Naive B cell (primary cell): ENCODE data around the gene VCAN. TPM values are rescaled to one million over a fixed set of nuclear protein-coding genes. Genes with fewer than 3 reads are reported as not detected.
A peak's percentile ranks its signal among the peaks of the same experiment; 100 is the strongest.

Experiments used
- ATAC-seq, 2 donors: fragments of 150-1000 bp; cut with Tn5 transposase; 2 replicates each; pipeline ENCODE4 v1.10.0; 2021; ENCODE audit warnings: low read depth in 2 of 2, mild to moderate bottlenecking in 2 of 2, moderate library complexity in 2 of 2
- DNase-seq: peaks from one replicate; pipeline ENCODE4 v3.0.0; 2022
- H3K27ac Mint-ChIP-seq, 6 donors: one replicate each; pipeline ENCODE4 v1.8.0; 2020 to 2022; ENCODE audit warnings: mild to moderate bottlenecking in 6 of 6, mixed read lengths in 6 of 6, moderate library complexity in 5 of 6, inconsistent platforms in 2 of 6
- H3K27me3 Mint-ChIP-seq, 3 donors: one replicate each; pipeline ENCODE4 v1.8.0; 2021 to 2022; ENCODE audit warnings: mixed read lengths in 3 of 3, mild to moderate bottlenecking in 1 of 3
- H3K36me3 Mint-ChIP-seq, 2 donors: one replicate each; pipeline ENCODE4 v1.8.0; 2020 to 2022; ENCODE audit warnings: mixed read lengths in 2 of 2, inconsistent platforms in 1 of 2, mild to moderate bottlenecking in 1 of 2
- H3K4me1 Mint-ChIP-seq, 3 donors: one replicate each; pipeline ENCODE4 v1.8.0; 2020 to 2022; ENCODE audit warnings: mixed read lengths in 3 of 3, inconsistent platforms in 1 of 3, mild to moderate bottlenecking in 1 of 3, moderate library complexity in 1 of 3
- H3K4me3 Mint-ChIP-seq, 8 donors: one replicate each; pipeline ENCODE4 v1.8.0; 2020 to 2022; ENCODE audit warnings: mild to moderate bottlenecking in 8 of 8, mixed read lengths in 8 of 8, moderate library complexity in 8 of 8, inconsistent platforms in 2 of 8
- H3K9me3 Mint-ChIP-seq, 7 donors: one replicate each; pipeline ENCODE4 v1.8.0; 2020 to 2022; ENCODE audit warnings: mixed read lengths in 7 of 7, mild to moderate bottlenecking in 5 of 7, inconsistent platforms in 2 of 7, moderate library complexity in 1 of 7
- polyA plus RNA-seq, 6 donors: library from polyadenylated mRNA; unstranded; fragments of 300-500 nt; fragmentation: Illumina TruSeq; gene quantifications; one replicate each; pipeline ENCODE4 v1.2.3, GENCODE V29; 2021; ENCODE audit warnings: low read depth in 6 of 6

The VCAN gene
- polyA plus RNA-seq, 6 donors from 2014 or later: 0.28 to 2.1 (median 0.66) TPM

- H3K4me3 Mint-ChIP-seq: no peak overlapping the region
- H3K9me3 Mint-ChIP-seq: no peaks in the 10 kb centered on the region
- H3K36me3 Mint-ChIP-seq: no peaks in the 10 kb centered on the region
- no peaks in the 10 kb centered on the region for H3K27me3 Mint-ChIP-seq
- DNase-seq (no peak), ATAC-seq (no peak)
- H3K4me1 Mint-ChIP-seq: peaks cover 0 to 4% (median 3%) of the 10 kb centered on the region in 3 donors
- no peak overlapping the region for H3K27ac Mint-ChIP-seq
Observed at GRCh38 chr5:83444445-83444844, 27.1 kb upstream of the VCAN start.

DNA sequence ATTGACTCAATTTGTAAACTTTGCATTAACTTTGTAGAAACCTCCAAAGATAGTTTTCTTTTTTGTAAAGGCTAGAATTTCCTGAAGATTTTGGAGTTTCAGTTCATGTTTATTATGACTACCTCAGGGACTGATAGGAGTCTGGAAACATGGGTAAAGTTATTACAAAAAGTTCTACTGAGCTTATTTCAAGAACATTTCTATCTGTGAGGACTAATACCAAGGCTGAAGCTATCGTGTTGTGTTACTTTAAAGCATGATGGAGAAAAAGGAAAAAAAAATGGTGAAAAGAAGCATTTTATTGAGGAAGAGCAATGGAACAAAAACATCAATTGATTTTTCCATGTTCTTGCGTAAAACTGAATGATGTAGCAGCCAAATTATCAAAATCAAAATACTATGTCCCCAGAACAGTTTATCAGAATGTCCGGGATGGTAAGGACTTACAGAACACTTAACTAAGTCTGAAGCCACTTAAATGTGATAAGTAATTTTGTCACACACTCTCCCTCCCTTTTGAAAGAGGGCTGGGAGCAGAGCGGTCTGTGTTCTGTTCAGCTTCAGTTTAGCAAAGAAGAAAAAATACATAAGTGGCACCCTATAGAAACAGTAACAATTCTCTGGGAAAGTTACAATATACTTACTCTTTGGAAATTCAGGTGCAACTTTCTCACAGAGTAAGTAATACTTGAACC lies 25.1 kb upstream of the VCAN start:
- Mint-ChIP-seq H3K36me3 (no peaks in the 10 kb centered on the region), H3K27ac (no peak overlapping the region), H3K27me3 (peaks cover 0 to 14% (median 5%) of the 10 kb centered on the region in 3 donors), H3K4me1 (peaks cover 0 to 4% (median 3%) of the 10 kb centered on the region in 3 donors), H3K9me3 (peaks cover 0 to 1% (median 0%) of the 10 kb centered on the region in 7 donors), H3K4me3 (no peak overlapping the region)
- DNase-seq: no peak
- no peak for ATAC-seq

- H3K4me3 Mint-ChIP-seq: no peak overlapping the region
- H3K27me3 Mint-ChIP-seq: peaks cover 0 to 18% (median 5%) of the 10 kb centered on the region in 3 donors
- H3K27ac Mint-ChIP-seq: no peak overlapping the region
- ATAC-seq (no peak), DNase-seq (no peak)
- H3K36me3 Mint-ChIP-seq: peaks cover 0 to 2% of the 10 kb centered on the region in 2 donors
- H3K9me3 Mint-ChIP-seq: peaks cover 0 to 9% (median 3%) of the 10 kb centered on the region in 7 donors
- no peaks in the 10 kb centered on the region for H3K4me1 Mint-ChIP-seq
Observed at GRCh38 chr5:83447533-83447932, 24.0 kb upstream of the VCAN start.

GRCh38 chr5:83450183-83450966 lies 21.2 kb upstream of the VCAN start:
- peaks cover 5 to 34% (median 24%) of the 10 kb centered on the region in 7 donors for H3K9me3 Mint-ChIP-seq
- H3K27ac Mint-ChIP-seq: no peak overlapping the region
- H3K4me1 Mint-ChIP-seq: no peaks in the 10 kb centered on the region
- peaks cover 0 to 9% of the 10 kb centered on the region in 2 donors for H3K36me3 Mint-ChIP-seq
- H3K4me3 Mint-ChIP-seq: no peak overlapping the region
- no peak for DNase-seq
- no peak for ATAC-seq
- peaks cover 0 to 20% (median 5%) of the 10 kb centered on the region in 3 donors for H3K27me3 Mint-ChIP-seq

GRCh38 chr5:83450967-83451248 lies 20.6 kb upstream of the VCAN start:
- Mint-ChIP-seq H3K36me3 (peaks cover 0 to 9% of the 10 kb centered on the region in 2 donors), H3K4me3 (no peak overlapping the region), H3K27me3 (peaks cover 0 to 20% (median 5%) of the 10 kb centered on the region in 3 donors), H3K9me3 (peaks cover 5 to 37% (median 24%) of the 10 kb centered on the region in 7 donors), H3K4me1 (no peaks in the 10 kb centered on the region), H3K27ac (no peak overlapping the region)
- DNase-seq (no peak), ATAC-seq (no peak)

DNA sequence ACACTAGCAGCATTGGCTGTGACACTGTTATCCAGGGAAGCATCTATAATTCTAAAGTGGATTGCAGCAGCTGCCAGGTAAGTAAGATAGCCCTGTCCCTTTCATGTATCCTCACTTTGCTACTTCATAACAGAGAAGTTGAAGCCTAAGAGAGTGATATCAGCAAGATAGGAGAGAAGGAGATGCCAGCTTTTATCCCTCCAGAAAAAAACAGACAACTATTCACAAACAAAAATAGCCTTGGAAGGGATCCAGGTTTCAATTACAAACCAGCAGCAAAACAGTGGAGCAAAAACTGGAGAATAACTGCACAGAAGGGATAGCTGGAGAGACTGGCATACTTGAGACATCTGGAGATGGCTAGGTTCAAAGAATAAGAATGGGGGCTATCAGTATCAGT lies 19.6 kb upstream of the VCAN start:
- H3K27ac Mint-ChIP-seq: no peak overlapping the region
- H3K36me3 Mint-ChIP-seq: peaks cover 0 to 9% of the 10 kb centered on the region in 2 donors
- no peak for ATAC-seq
- H3K9me3 Mint-ChIP-seq: peaks cover 10 to 45% (median 27%) of the 10 kb centered on the region in 7 donors
- H3K4me1 Mint-ChIP-seq: no peaks in the 10 kb centered on the region
- no peak for DNase-seq
- peaks cover 0 to 20% (median 5%) of the 10 kb centered on the region in 3 donors for H3K27me3 Mint-ChIP-seq
- H3K4me3 Mint-ChIP-seq: no peak overlapping the region

- H3K9me3 Mint-ChIP-seq: peaks cover 10 to 50% (median 28%) of the 10 kb centered on the region in 7 donors
- H3K27ac Mint-ChIP-seq: no peak overlapping the region
- peaks cover 0 to 20% (median 5%) of the 10 kb centered on the region in 3 donors for H3K27me3 Mint-ChIP-seq
- DNase-seq (no peak), ATAC-seq (no peak)
- no peaks in the 10 kb centered on the region for H3K4me1 Mint-ChIP-seq
- H3K4me3 Mint-ChIP-seq: no peak overlapping the region
- H3K36me3 Mint-ChIP-seq: peaks cover 0 to 9% of the 10 kb centered on the region in 2 donors
Observed at GRCh38 chr5:83453937-83454336, 17.6 kb upstream of the VCAN start.

GRCh38 chr5:83464261-83464660 lies 7.3 kb upstream of the VCAN start:
- Mint-ChIP-seq H3K27me3 (peaks cover 27 to 40% (median 30%) of the 10 kb centered on the region in 3 donors), H3K4me1 (no peaks in the 10 kb centered on the region), H3K4me3 (no peak overlapping the region), H3K9me3 (peaks cover 0 to 13% (median 4%) of the 10 kb centered on the region in 7 donors), H3K27ac (no peak overlapping the region), H3K36me3 (peaks cover 0 to 8% of the 10 kb centered on the region in 2 donors)
- ATAC-seq: no peak
- DNase-seq: no peak

GRCh38 chr5:83467371-83468035 lies 4.0 kb upstream of the VCAN start:
- Mint-ChIP-seq H3K27me3 (peaks cover 51 to 62% (median 52%) of the 10 kb centered on the region in 3 donors), H3K4me3 (no peak overlapping the region), H3K4me1 (peaks cover 0 to 11% (median 10%) of the 10 kb centered on the region in 3 donors), H3K9me3 (peaks cover 0 to 8% (median 4%) of the 10 kb centered on the region in 7 donors), H3K27ac (no peak overlapping the region), H3K36me3 (peaks cover 0 to 8% of the 10 kb centered on the region in 2 donors)
- no peak for ATAC-seq
- no peak for DNase-seq

- Mint-ChIP-seq H3K9me3 (peaks cover 0 to 4% (median 1%) of the 10 kb centered on the region in 7 donors), H3K27ac (no peak overlapping the region), H3K27me3 (peaks cover 59 to 74% (median 59%) of the 10 kb centered on the region in 3 donors), H3K4me1 (peaks cover 11 to 25% (median 20%) of the 10 kb centered on the region in 3 donors), H3K4me3 (no peak overlapping the region), H3K36me3 (peaks cover 0 to 13% of the 10 kb centered on the region in 2 donors)
- ATAC-seq (no peak), DNase-seq (no peak)
Observed at GRCh38 chr5:83469075-83469474, 2.5 kb upstream of the VCAN start.

GRCh38 chr5:83470526-83471404 lies 779 bp upstream of the VCAN start:
- peak overlapping the region in 1 of 8 donors; percentile 62 for H3K4me3 Mint-ChIP-seq
- peaks cover 13 to 33% (median 28%) of the 10 kb centered on the region in 3 donors for H3K4me1 Mint-ChIP-seq
- ATAC-seq (no peak), DNase-seq (no peak)
- H3K9me3 Mint-ChIP-seq: peaks cover 0 to 6% (median 0%) of the 10 kb centered on the region in 7 donors
- H3K36me3 Mint-ChIP-seq: peaks cover 0 to 13% of the 10 kb centered on the region in 2 donors
- H3K27me3 Mint-ChIP-seq: peaks cover 64 to 77% (median 67%) of the 10 kb centered on the region in 3 donors
- H3K27ac Mint-ChIP-seq: no peak overlapping the region

DNA sequence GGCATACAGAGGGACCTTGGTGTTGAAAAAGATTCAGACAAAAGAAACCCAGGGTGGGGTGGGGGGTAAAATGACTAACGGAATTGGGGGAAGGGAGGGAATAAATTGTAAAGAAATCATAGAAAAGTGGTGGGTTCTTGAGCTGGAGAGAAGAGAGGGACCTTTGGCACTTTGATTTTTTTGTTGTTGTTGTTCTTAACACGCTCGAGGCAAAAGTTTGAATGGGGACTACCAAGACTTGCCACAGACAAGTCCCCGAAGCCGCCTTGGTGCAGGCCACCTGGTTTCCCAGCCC lies 616 bp downstream of the VCAN start:
- peaks cover 0 to 13% of the 10 kb centered on the region in 2 donors for H3K36me3 Mint-ChIP-seq
- ATAC-seq (no peak), DNase-seq (no peak)
- peaks cover 13 to 33% (median 28%) of the 10 kb centered on the region in 3 donors for H3K4me1 Mint-ChIP-seq
- no peak overlapping the region for H3K27ac Mint-ChIP-seq
- peak overlapping the region in 6 of 8 donors; percentile 33 to 82 (median 61) for H3K4me3 Mint-ChIP-seq
- peaks cover 66 to 76% (median 71%) of the 10 kb centered on the region in 3 donors for H3K27me3 Mint-ChIP-seq
- peaks cover 0 to 10% (median 0%) of the 10 kb centered on the region in 7 donors for H3K9me3 Mint-ChIP-seq
